Right ventricle myocardium superior (tissue), 1 donor: ENCODE data around the gene CCDC88C. TPM values are rescaled to one million over a fixed set of nuclear protein-coding genes. Genes with fewer than 3 reads are reported as not detected.
"Not testable (repeated sequence)": the region's sequence is repeated elsewhere in the genome, so short reads cannot be mapped to it uniquely, and the experiment has no call there.

Experiments
- ATAC-seq: fragments of 200-7000 bp; cut with Tn5 transposase; one replicate; pipeline ENCODE4 v1.9.1; 2020; ENCODE audit warnings: mild to moderate bottlenecking; ENCODE audit not compliant: poor library complexity
- DNase-seq: peaks from one replicate; pipeline ENCODE4 v3.0.0-alpha.2; 2020
- intact Hi-C: fragments of 100-400 bp; cut with DNase I; formaldehyde crosslinking; loops from one replicate; pipeline ENCODE4 v1.11.2; 2022
- total RNA-seq: library from RNA; stranded (reverse); fragmentation: NEBNext Ultra II Directional; extraction: Animal tissue kit (Norgen Biotek cat#: 25700); gene quantifications from one replicate; pipeline ENCODE4 v1.2.1, GENCODE V29; 2021
- donor health status: DM: no; HTN: yes; CAD: no; lungs with severe emphysema.

The CCDC88C gene
- total RNA-seq, 1 donor from 2014 or later: 2.9 TPM

- DNase-seq (no peak), ATAC-seq (no peak)
These were observed 145.0 kb downstream of the CCDC88C start for GRCh38 chr14:91272341-91273272.

DNA sequence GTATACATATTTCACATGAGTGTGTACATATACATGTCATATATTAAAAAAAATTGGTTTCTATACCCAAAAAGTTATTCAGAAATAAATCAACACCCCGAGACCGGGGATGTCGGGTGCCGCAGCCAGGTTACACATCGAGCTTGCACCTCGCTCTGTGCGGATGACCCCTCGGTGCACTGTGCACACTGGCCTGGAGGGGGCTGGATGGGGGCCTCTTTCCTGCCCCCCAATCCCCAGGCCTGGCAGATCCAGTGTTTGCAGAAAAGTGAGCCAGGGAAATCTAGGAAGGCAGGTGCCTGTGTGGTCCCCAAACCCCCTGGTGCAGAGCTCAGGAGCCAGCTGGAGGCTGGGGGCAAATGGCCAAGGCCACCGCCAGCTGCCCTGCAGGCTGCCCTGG lies 146.0 kb downstream of the CCDC88C start:
- intact Hi-C loops: no loop called here
- DNase-seq (no peak), ATAC-seq (no peak)

More at GRCh38 chr14:91272341-91273272, 145.0 kb downstream of the CCDC88C start:
- intact Hi-C loops: no loop called here

- intact Hi-C loops: no loop called here
- no peak for ATAC-seq
- no peak for DNase-seq
These were observed 147.0 kb downstream of the CCDC88C start for GRCh38 chr14:91270619-91271018.

- no peak for ATAC-seq
- intact Hi-C loops: no loop called here
These were observed 147.4 kb downstream of the CCDC88C start for GRCh38 chr14:91270188-91270587.

DNA sequence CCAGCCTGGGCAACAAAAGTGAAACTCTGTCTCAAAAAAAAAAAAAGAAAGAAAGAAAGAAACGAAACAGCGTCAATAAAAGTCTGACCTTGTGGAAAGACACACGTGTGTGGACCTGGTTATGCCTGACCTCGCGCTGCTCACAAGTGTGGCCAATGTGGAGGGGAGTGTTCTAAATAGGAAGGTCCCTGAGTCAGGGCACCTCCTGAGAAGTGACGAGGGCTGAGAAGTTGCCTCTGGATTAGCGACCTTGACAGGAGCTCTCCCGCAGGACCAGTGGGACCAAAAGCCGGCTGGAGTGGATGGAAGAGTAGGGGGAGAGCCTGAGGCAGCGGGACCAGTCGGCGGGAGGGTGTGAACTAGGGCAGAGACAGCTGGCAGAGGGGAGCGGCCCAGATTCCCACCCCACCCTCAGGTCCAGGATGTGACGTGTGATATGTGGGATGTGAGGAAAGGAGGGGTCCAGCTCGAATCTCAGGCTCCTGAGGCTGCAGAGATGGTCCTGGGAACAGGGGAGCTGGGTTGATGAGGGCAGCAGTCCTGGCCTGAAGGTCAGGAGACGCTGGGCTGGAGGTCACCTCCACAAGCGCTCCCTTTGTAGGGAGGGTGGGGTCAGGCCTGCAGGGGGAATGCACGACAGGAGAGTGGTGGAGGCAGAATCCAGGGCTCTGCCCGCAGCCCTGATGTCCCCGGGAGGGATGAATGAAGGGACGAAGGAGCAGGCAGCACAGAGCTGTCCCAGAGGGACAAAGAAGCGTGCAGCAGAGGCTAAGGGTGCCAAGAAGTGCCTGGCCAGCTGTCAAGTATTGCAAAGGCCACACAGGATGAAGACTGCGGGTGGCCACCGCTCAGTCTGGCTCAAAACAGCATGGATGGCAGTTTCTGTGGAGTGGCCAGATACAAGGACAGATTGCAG lies 148.3 kb downstream of the CCDC88C start:
- intact Hi-C loops: no loop called here
- ATAC-seq (peak; percentile 47), DNase-seq (peak; percentile 57)

More at GRCh38 chr14:91270188-91270587, 147.4 kb downstream of the CCDC88C start:
- no peak for DNase-seq

- ATAC-seq (no peak), DNase-seq (no peak)
- intact Hi-C loops: no loop called here
These were observed 149.6 kb downstream of the CCDC88C start for GRCh38 chr14:91267965-91268437.

DNA sequence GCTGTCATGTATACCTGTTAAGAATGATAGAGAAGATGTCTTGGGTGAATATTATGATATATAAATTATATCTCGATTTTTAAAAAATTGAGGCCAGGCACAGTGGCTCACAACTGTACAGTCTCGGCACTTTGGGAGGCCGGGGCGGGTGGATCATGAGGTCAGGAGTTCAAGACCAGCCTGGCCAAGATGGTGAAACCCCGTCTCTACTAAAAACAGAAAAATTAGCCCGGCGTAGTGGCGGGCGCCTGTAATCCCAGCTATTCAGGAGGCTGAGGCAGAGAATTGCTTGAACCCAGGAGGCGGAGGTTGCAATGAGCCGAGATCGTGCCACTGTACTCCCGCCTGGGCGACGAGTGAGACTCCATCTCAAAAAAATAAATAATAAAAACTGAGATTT lies 151.3 kb downstream of the CCDC88C start:
- intact Hi-C loops, ATAC-seq, DNase-seq: not testable (repeated sequence)

GRCh38 chr14:91265404-91265803 lies 152.2 kb downstream of the CCDC88C start:
- no peak for ATAC-seq
- intact Hi-C loops: no loop called here
- DNase-seq: no peak

GRCh38 chr14:91264151-91265150 lies 153.2 kb downstream of the CCDC88C start:
- intact Hi-C loops: no loop called here
- peak; percentile 77 for ATAC-seq
- DNase-seq: peak; percentile 57

- intact Hi-C loops: no loop called here
- ATAC-seq (no peak), DNase-seq (no peak)
These were observed 154.3 kb downstream of the CCDC88C start for GRCh38 chr14:91263329-91263728.

DNA sequence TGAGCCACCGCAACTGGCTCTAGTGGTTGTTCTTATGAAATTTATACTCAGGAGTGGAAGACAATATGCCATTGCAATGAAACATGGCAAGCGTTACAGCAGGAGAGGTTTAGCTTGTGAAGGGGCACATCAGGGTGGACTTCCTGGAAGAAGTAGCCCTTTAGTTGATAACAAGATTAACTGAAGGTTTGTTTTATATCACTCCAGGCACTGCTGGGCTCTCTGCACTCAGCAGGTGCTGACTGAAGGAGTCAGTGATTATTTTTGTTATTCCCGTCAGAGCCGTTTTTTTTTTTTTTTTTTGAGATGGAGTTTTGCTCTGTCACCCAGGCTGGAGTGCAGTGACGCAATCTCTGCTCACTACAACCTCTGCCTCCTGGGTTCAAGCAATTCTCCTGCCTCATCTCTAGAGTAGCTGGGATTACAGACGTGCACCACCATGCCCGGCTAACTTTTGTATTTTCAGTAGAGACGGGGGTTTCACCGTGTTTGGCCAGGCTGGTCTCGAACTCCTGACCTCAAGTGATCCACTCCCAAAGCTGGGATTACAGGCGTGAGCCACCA lies 155.6 kb downstream of the CCDC88C start:
- DNase-seq (no peak), ATAC-seq (no peak)
- intact Hi-C loops: no loop called here

GRCh38 chr14:91261115-91261514 lies 156.5 kb downstream of the CCDC88C start:
- intact Hi-C loops: no loop called here
- ATAC-seq (no peak), DNase-seq (no peak)

DNA sequence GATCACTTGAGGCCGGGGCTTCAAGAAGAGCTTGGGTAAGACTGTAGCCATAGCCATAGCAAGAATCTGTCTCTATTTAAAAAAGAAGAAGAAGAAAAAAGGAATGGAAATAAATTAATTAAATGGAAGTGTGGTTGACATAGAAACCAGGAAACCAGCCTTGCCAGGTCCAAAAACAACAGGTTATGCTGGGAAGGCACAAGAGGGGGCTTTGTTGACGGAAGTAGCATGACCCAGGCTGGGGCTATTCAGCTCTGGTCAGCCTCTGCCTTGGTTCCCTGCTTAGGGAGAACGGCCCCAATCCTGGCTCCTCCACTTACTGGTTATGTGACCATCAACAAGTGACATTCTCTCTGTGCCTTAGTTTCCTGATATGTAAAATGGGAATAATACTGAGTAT lies 158.7 kb downstream of the CCDC88C start:
- no peak for DNase-seq
- intact Hi-C loops: no loop called here

GRCh38 chr14:91258011-91258618 lies 159.5 kb downstream of the CCDC88C start:
- ATAC-seq (peak; percentile 36), DNase-seq (no peak)
- intact Hi-C loops: no loop called here

More for the DNA sequence above, 158.7 kb downstream of the CCDC88C start:
- no peak for ATAC-seq

GRCh38 chr14:91257328-91258010 lies 160.2 kb downstream of the CCDC88C start:
- no peak for ATAC-seq
- DNase-seq: no peak
- intact Hi-C loops: no loop called here

DNA sequence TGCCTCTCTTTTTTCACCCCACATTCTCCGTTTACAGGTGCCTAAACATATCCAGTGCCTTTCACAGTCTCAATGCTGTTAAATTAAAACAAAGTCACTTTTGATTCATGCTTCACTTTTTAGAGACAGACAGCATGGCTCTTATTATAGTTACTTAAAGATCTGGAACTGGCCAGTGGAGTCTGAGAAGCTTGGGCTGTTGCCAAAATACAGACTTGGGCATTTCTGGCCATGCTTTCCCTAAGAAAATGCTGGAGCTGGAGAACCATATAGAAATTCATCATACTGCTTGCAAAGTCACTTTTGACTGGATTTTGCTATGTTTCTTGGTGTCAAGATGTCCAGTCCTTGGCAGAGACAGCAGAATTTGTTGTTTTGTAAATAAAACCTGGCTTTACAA lies 161.0 kb downstream of the CCDC88C start:
- DNase-seq: no peak
- ATAC-seq: no peak
- intact Hi-C loops: no loop called here
